IPS-20b (cell line): ENCODE results near the gene EN1.

Experiments used
- H3K27ac ChIP-seq: one replicate; pipeline ENCODE4 v1.5.1; 2013; ENCODE audit warnings: low read length
- H3K27me3 ChIP-seq: 2 replicates; pipeline ENCODE4 v1.6.1; 2013; ENCODE audit warnings: mild to moderate bottlenecking, low read length, inconsistent platforms; ENCODE audit not compliant: insufficient read depth
- H3K36me3 ChIP-seq: 2 replicates; pipeline ENCODE4 v1.6.1; 2013; ENCODE audit warnings: low read depth, mild to moderate bottlenecking, inconsistent platforms, low read length, moderate library complexity; ENCODE audit not compliant: insufficient read depth
- H3K4me1 ChIP-seq: 2 replicates; pipeline ENCODE4 v1.6.1; 2013; ENCODE audit warnings: mild to moderate bottlenecking, control low read depth, inconsistent platforms, low read length, moderate library complexity; ENCODE audit not compliant: insufficient read depth
- H3K4me3 ChIP-seq: 2 replicates; pipeline ENCODE4 v1.5.1; 2013; ENCODE audit warnings: mild to moderate bottlenecking, low read length, inconsistent platforms
- H3K9ac ChIP-seq: 2 replicates; pipeline ENCODE4 v1.6.1; 2013; ENCODE audit warnings: low read depth, mild to moderate bottlenecking, inconsistent platforms, low read length, moderate library complexity
- H3K9me3 ChIP-seq: 2 replicates; pipeline ENCODE4 v1.6.1; 2013; ENCODE audit warnings: mild to moderate bottlenecking, low read depth, low read length, inconsistent platforms; ENCODE audit not compliant: insufficient read depth

EN1 gene

GRCh38 chr2:118801151-118801550 is 46.3 kb downstream of the EN1 start:
- Histone ChIP-seq H3K36me3 (no peaks in the 10 kb centered on the region), H3K27me3 (peaks cover 4% of the 10 kb centered on the region; the same call in 1 of the 2 replicates), H3K4me1 (peaks cover 8% of the 10 kb centered on the region), H3K9me3 (no peaks in the 10 kb centered on the region), H3K27ac (no peak overlapping the region), H3K4me3 (no peak overlapping the region), H3K9ac (no peak overlapping the region)

DNA sequence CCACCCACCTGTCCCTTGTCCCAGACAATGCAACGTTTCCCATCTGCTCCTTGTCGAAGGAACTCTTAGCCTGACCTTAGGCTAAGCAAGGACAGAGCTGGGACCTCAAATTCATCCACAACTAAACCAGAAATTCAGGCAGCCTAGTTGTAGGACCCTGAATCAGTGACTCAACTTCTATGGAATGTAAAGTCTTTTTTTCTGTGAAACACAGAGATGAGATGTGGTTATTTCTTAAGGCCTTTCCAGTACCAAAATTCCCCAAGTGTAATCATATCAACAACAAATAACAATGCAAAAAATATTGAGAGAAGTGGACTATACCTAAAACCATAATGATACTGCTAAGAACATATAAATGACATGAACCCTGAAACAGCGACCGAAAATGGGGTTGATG is 46.7 kb downstream of the EN1 start:
- Histone ChIP-seq H3K4me3 (no peak overlapping the region), H3K27me3 (no peaks in the 10 kb centered on the region; the same call in 1 of the 2 replicates), H3K36me3 (no peaks in the 10 kb centered on the region), H3K27ac (no peak overlapping the region), H3K9me3 (no peaks in the 10 kb centered on the region), H3K4me1 (peaks cover 4% of the 10 kb centered on the region), H3K9ac (no peak overlapping the region)

- Histone ChIP-seq H3K27me3 (peaks cover 21% of the 10 kb centered on the region; the same call in 1 of the 2 replicates), H3K4me3 (no peak overlapping the region), H3K9ac (no peak overlapping the region), H3K27ac (no peak overlapping the region), H3K4me1 (no peaks in the 10 kb centered on the region), H3K36me3 (no peaks in the 10 kb centered on the region), H3K9me3 (no peaks in the 10 kb centered on the region)
These were observed 52.9 kb downstream of the EN1 start for GRCh38 chr2:118794546-118794945.
